Measurements from ENCODE around the gene CDK11B.
"Not testable (repeated sequence)": the region's sequence is repeated elsewhere in the genome, so short reads cannot be mapped to it uniquely, and the experiment has no call there.

GRCh38 chr1:1636621-1637478 is 22.0 kb downstream of the CDK11B start:
- not testable (repeated sequence) for TF ChIP-seq CTCF, POLR2A (IDR thresholded peaks at IDR 0.05)

All from lower leg skin (tissue), 3 donors.